ENCODE measurements around the gene MYO1B. TPM values are rescaled to one million over a fixed set of nuclear protein-coding genes. Genes with fewer than 3 reads are reported as not detected.

Gene MYO1B
- total RNA-seq, 1 donor from 2014 or later: 20.8 TPM

DNA sequence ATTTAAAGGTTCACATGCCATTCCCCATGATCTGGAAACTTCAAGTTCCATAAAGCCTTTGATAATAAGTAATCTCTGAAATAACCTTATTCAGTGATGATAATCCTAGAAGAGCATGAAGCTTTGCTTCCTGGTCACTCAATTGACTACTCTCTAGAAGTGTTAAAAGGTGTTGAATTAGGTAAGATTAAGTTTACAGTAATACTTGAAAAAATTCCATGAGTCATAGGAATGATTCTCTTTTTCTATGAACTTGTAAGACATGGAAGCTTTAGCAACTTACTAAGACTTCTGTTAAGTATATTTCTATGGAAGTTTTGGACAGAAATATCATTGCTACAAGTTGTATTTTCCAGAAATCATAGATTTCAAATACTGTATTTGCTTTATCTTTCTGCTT lies 100.6 kb downstream of the MYO1B start:
- DNase-seq (ENCODE audit: low spot score): no peak
- intact Hi-C loops (cut with DNase I): no loop called here

DNA sequence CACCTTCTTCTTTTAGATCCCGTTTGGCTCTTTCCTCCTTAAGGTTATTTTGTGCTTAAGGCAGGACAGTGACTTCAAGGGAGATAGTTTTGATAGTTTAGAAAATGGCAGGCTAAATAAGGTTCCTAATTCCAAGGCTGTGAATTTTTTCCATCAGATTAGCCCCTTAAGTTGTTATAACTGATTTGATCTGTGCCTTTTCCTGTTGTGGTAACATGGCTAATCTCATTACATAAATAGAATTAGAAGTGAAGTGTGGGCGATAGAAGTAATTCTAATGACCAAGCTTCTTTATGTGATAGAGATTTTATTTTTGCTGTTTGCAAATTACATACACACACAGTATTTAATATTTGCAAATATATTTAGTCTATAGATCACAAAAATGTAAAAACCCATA lies 102.0 kb downstream of the MYO1B start:
- DNase-seq (ENCODE audit: low spot score): no peak
- intact Hi-C loops (cut with DNase I): no loop called here

DNA sequence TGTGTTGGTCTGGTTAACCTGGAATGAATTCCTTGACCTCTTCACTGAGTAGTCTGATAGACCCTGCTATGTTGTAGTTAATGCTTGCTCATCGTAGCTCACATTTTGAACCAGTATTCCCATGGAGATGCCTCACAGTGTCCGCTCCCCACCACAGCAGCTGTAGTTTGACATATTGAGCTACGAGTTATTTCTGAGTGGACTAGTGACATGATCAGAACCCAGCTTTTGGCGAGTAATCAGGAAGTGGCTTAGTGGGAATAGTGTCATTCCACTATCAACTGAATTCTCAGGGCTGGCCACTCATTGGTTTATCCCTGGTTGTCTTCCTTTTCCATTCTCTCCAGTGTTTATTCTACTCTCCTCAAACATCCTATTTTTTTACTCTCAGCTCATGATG lies 102.7 kb downstream of the MYO1B start:
- DNase-seq (ENCODE audit: low spot score): no peak
- intact Hi-C loops (cut with DNase I): no loop called here

DNA sequence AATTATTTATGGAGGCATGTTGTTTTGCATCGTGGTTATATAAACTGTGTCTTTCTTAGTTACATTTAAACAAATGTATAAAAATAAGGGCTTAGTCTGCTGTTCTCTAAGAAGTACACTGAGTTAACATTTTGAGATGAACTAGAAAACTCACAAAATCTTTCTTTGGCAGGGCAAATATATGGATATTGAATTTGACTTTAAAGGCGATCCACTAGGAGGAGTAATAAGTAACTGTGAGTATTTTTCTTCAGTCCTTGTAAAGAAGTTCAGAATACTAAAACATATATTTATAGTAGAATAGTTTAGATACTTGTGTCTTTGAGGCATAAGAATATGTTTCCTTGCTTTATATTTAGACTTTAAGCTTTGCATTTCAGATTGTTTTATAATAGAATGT lies 104.8 kb downstream of the MYO1B start:
- DNase-seq (ENCODE audit: low spot score): no peak
- intact Hi-C loops (cut with DNase I): no loop called here

DNA sequence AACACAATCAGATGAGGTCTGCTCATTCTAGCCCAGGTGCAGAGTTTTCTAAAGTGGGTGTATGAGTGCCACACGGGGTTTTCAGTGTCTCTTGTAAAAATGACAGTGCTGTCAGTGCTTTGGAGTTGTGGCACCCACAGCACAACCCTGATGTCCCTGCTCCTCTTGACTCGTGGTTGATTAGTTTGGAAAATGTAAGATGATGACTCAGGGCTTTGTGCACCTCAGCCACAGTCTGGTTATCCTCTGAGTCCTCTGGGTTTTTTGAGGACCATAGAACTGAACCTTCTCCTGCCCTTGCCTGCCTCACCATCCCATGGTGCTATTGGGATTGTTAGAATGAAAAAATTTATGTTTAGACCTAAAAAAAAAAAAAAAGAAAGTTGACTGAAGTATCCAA lies 105.6 kb downstream of the MYO1B start:
- DNase-seq (ENCODE audit: low spot score): no peak
- intact Hi-C loops (cut with DNase I): no loop called here

DNA sequence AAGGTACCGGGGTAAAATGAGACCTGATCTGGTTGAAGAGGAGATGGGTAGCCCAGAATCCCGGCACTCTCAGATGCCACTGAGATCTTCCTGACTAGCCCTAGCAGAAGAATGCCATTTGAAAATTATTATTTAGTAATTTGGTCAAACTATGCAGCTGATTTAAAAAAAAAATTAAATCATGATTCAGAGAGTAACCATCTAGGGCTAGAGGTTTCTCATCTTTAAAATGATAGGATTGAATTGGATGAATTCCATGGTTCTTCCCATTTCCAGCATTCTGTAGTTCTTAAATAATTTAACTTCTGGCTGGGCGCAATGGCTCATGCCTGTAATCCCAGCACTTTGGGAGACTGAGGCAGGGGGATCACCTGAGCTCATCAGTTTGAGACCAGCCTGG lies 106.1 kb downstream of the MYO1B start:
- intact Hi-C loops (cut with DNase I): no loop called here
- no peak for DNase-seq (ENCODE audit: low spot score)

DNA sequence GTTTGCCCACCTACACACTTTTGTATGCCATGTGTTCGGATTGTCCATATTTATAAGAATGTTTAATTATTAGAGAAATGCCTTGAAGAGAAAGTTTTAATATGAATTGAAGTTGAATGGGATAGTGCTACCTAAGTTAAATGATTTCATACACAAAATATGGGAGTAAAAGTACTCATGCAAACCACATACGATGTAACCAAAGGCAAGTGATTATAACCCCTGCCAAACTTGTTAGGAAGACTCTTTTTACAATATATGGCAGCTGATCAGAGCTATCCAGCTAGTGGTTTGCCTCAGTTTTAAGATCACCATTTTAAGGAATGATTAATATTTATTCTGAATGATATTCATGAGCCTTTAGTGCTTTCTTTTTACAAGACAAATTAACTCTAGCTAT lies 106.7 kb downstream of the MYO1B start:
- DNase-seq (ENCODE audit: low spot score): no peak
- intact Hi-C loops (cut with DNase I): no loop called here

DNA sequence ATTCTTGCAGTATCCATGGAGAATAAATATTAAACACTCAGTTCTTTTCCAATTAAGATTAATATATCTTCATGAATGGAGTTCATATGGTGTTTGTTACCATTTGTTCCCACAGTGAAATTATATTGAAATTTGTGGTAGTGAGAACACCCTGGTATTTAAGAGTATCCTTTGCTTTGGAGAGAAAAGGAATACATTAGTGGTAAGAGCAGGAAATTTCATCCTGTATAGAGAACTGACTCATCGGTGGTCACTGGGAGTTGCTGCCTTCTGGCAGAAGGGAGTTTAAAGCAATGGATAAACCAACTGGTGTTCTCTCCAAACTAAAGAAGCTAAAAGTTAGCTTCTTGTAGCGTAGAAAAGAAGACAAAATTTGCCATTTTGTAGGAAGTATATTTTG lies 107.3 kb downstream of the MYO1B start:
- no peak for DNase-seq (ENCODE audit: low spot score)
- intact Hi-C loops (cut with DNase I): no loop called here

DNA sequence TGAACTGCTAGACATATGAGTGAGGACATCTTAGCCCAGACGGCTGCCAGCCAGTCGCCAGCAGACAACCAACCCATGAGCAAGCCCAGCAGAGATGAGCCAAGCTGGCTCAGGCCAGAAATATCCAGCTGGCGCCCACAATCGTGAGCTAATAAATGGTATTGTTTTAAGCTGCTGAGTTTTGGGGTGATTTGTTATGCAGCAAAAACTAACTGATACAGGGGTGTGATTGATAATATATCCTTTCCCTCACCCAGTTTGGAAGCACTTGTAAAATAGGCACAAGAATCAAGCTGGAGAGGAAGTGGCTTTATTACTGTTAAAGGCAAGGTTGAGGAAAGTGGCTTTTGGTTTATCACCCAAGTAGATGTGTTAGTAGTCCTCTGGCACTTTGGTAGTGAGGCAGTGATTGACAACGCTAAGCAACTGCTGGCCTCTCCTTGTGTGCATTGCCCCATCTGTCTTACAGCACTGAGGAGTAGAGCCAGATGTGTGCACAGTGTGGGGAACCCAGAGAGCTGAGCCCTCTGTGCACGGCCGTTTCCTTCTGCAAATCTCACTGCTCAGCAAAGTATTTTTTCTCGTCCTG lies 110.1 kb downstream of the MYO1B start:
- no peak for DNase-seq (ENCODE audit: low spot score)
- intact Hi-C loops (cut with DNase I): no loop called here

DNA sequence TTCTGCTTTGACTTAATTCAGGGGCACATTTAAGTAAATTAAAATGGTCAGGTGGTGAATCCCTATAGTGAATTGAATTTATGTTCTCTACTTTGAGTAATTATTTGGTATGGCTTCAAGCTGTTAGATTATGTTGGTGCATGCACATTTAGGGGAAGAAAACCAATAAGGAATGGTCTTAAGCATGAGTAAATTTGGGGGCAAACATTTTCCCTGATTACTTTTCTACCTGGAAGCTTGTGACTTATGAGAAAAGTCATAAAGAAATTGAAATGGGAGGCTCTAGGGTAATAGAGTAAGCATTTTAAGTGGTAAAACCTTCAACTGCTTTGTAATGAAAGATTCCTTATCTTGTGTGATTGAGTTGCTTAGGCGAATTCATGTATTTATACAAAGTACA lies 112.5 kb downstream of the MYO1B start:
- intact Hi-C loops (cut with DNase I): no loop called here
- DNase-seq (ENCODE audit: low spot score): no peak

DNA sequence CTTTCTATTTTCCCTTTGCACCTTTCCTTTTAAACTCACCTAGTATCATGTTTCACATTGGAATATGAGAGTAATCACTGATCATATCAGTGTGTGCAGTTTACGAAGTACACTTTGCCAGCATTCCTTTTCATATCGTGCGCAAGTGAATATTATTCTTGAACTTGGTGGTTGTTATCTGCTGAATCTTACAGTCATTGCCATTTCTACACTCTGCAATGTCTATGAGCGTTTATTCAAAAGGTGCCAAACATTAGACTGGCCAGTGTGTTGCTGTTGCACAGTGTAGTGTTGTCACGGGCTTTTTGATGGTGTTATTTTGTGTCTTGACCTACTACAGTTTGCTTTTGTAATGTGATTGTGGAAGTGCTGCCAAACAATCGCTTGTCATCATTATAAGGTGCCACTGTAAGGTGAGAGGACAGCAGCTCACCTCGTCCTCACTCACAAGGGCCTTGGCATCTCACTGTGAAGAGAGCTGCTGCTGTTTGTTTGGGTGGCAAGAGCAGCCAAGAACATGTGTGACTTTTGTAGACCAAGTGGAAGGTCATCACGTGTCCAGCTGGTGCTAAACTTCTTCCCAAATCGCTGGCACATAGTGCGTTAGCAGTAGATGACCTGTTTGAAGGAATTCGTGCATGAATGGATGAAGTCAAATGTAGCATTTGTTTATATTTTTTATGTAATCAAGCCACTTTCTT lies 113.3 kb downstream of the MYO1B start:
- intact Hi-C loops (cut with DNase I): no loop called here
- no peak for DNase-seq (ENCODE audit: low spot score)

DNA sequence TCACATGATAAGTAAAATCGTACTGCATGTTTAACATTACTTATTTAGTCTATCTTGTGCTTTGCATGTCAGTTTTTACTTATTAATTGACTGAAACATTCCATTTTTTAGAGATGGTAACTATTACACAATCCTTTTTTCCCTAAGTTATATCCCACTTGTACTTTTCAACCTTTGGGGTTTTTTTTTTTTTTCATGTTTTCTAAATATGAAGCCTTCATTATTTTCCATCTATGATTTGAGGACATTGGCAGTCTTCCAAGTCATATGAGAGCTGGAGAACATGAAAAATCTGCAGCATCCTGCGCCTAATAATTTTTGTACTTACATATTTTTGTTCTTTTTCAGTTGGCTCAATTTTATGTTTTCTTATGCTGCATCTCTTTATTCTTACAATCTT lies 113.9 kb downstream of the MYO1B start:
- DNase-seq (ENCODE audit: low spot score): no peak

DNA sequence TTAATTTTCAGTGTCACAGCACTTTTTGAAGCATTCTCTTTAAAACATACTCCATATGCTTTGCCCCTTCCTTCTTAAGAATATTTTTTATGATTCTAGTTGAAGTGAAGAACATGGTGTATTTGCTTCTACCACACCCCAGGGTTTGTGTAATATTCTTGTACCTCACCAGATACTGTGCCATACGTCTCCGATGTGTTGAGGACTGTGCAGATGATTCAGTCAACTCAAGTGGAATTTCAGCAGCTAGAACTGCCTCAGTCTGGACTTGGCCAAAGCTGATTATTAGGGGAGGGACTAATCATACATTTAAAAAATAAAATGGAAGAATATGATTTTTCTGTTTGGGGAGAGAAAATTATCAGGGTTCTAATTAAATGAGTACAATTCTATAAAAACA lies 115.7 kb downstream of the MYO1B start:
- intact Hi-C loops (cut with DNase I): no loop called here
- DNase-seq (ENCODE audit: low spot score): no peak

More for the DNA sequence above, 113.9 kb downstream of the MYO1B start:
- intact Hi-C loops (cut with DNase I): no loop called here

DNA sequence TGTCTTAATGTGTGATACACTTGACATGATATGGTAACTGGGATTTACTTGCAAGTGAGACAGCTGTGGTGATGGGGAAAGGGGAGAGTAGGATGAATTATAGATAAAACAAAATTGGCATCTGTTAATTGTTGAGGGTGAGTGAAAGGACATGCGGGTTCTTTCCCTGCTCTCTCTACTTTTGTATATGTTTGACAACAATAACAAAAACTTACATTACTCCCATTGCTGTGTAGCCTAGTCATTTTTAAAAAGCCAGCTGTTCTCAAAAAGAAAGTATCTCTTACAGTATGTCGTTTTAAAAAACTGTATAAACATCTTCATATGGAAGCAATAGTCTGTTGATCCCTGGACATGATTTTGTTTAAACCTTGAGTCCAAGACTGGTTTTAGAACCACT lies 117.6 kb downstream of the MYO1B start:
- no peak for DNase-seq (ENCODE audit: low spot score)

DNA sequence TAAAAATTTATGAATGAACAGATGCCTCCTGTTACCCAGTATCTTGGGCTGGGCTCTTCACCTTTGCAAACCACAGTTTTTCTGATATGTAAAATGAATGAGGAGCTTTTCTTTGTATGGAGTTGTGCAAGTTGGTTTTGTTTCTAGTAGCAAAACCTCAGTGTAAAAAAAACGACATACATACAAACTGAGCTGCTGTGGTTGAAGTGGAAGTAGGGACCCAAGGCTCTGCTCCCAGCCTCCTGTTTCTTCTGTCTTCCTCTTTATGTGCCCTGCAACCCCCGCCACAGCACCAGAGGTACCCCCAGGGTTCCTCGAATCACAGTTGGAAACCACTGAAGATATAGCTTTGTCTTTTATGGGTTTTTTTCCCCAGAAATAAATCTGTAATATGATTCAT lies 118.1 kb downstream of the MYO1B start:
- DNase-seq (ENCODE audit: low spot score): no peak
- intact Hi-C loops (cut with DNase I): no loop called here

More for the DNA sequence above, 117.6 kb downstream of the MYO1B start:
- intact Hi-C loops (cut with DNase I): no loop called here

DNA sequence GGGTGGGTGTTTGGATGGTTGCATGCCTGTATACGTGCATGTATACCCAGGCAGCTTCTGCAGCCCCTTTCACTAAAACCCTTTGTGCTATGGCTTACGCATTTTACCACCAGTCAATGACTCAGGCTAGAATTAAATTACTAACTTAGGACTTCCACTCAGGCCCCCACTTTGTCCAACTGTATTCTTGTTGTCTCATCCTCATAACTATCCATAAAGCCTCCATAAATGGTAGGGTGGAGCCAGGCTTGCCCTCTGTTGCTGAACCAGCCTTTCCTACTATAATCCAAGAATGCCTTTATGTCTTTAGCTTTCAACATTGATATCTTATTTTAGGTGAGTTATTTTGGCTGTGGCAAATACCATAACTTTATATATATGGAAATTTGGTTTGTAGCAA lies 119.9 kb downstream of the MYO1B start:
- intact Hi-C loops (cut with DNase I): no loop called here

DNA sequence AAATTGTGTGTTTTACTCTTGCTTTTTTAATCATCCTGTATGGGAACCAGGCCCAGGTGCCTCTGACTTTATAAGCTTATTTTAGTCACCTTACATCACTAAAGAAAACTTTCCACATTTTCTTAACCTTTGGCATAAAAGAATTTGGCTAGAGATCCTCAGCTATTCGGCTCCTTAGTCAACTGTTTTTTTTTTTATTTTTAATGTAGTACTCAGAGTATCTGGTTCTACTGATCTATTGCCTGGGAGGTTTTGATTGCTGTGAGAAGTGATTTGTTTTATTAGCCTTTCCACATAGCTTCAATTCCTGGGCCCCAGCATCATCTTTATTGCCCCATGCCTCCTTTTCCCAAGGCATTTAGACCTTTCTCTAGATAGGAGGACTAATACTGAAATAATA lies 121.0 kb downstream of the MYO1B start:
- intact Hi-C loops (cut with DNase I): no loop called here
- DNase-seq (ENCODE audit: low spot score): no peak

More for the DNA sequence above, 119.9 kb downstream of the MYO1B start:
- DNase-seq (ENCODE audit: low spot score): no peak

DNA sequence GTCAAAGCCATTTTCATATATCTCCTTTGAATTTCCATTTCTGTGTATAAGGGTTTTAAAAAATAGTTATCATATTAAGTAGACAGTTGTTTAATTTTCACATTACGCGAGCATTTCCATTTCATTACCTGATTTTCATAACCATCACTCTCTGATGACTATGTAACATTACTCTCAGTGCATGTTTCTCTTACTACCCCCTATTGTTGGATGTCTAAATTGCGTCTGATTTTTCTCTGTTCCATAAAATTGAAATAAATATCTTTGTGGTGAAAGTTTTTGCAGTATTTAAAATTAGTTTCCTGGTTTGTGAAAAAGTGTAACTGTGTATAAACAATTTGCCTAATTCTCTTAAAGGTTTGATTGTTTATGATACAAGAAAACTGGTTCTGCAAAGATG lies 123.8 kb downstream of the MYO1B start:
- intact Hi-C loops (cut with DNase I): no loop called here
- DNase-seq (ENCODE audit: low spot score): no peak

DNA sequence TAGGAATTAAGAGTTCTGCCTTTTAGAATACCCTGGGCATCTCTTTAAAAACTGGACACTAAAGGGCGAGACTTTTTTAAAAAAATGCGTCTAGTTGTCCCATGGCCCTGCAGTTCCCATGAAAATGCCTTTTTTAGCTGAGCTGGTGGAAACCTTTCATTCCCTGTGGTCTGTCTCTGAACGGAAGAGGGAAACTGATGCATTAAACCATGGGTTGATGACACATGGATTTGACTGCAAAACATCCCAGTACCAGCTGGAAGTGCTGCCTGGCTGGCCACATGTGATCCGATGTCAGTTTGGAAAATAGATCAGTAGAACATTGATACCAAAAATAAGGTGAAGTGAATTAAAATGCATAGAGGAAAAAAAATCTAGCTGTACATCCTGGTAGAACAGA lies 129.2 kb downstream of the MYO1B start:
- no peak for DNase-seq (ENCODE audit: low spot score)
- intact Hi-C loops (cut with DNase I): loop anchor here (10.0 kb wide), 1 partner anchor 210 kb away; no protein-coding TSS in a partner anchor

DNA sequence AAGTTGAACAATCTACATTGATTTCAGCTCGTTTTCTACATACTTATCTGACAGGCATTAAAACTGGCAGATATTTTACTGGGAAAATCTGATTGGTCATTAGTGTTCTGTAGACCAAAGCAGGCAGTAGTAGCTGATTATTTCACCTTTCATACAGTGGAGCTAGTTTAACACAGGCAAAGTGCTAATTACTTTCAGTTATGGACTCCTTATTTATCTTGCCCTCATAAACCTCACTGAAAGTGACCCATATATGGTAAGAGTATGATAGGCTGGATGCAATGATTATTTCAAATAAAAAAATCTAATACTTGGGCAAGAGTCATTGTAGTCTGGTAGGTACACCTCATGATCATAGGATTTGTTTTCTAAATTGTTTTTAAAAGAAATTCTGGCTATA lies 129.7 kb downstream of the MYO1B start:
- no peak for DNase-seq (ENCODE audit: low spot score)
- intact Hi-C loops (cut with DNase I): loop anchor here (10.0 kb wide), 1 partner anchor 210 kb away; no protein-coding TSS in a partner anchor

DNA sequence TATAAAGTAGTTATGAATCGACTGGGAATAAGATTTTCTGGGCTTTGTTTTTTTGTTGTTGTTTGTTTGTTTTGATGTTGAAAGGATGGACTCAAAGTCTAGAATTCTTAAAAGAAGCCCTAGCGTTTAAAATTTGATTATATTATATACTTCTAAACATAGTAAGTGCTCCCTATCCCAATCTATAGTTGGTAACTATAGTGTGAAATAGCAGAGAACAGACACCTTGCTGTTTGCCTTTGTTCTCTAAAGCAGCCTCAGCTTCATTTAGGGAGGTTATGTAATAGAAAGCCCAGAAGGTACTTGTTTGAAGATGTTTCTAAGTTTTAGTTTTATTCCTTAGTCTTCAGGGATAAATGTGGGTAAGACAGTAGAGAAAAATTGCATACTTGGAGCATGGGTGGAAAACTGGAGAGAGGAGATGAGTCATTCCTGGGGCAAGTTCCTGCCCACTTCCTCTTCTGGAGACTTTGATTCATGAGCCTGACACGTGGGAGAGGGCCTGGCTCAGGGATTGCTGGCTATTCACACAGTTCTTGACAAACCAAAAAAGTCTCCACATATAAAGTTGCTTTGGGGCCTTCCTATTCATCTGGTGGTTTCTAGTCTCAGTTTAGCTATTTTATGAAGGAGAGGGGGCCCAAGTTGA lies 131.9 kb downstream of the MYO1B start:
- intact Hi-C loops (cut with DNase I): loop anchor here (10.0 kb wide), 1 partner anchor 212 kb away; no protein-coding TSS in a partner anchor
- DNase-seq (ENCODE audit: low spot score): peak; percentile 80
